Suppressor macrophage (primary cell): Measurements from ENCODE around the gene PRKAG2.
"Not testable (repeated sequence)": the region's sequence is repeated elsewhere in the genome, so short reads cannot be mapped to it uniquely, and the experiment has no call there.

Experiments
- DNase-seq, 4 experiments: peaks; one replicate each; pipeline ENCODE4 v3.0.0-alpha.2; 2020 to 2022

PRKAG2 gene

DNA sequence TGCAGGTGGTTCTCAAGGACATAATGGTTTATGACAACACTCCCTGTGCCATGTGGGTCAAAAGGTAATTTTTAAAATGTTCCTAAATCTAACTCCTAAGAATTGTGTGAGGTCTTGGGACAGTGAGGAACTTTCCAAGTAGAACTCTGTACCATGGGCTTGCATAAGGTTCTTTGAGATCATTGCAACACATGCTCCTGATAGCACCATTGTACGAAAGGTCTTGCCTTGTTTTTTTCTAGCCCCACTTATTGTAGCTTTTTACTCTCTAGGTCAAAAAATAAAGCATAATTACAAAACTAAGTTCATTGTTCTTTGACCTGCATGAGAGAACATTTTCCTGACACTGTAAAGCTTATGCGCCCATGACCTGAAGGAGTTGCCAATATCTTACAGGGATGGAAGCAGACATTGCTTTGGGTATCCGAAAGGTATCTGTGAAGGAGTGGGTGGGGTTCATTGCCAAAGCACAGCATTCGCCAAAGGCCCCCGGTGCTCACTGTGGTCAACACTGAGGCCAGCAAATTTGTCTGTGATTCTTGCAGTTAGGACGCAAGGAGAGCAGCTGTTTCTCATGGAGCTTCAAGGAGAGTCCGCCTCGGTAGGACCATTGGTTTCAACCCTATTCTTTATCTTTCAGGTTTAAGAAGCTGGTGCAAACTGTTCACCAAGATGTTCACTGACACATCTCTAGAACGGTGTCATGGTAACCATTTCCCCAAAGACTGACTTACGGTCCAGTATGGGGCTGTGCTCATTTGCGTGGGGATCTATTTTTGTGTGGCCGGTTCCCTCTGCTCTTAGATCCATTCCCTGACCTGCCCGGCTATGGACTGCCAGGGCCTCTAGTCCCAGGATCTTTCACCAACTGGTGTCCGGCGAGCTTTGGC lies 7.6 kb upstream of the PRKAG2 start:
- peak in 1 of 4 experiments; percentile 33 for DNase-seq

DNA sequence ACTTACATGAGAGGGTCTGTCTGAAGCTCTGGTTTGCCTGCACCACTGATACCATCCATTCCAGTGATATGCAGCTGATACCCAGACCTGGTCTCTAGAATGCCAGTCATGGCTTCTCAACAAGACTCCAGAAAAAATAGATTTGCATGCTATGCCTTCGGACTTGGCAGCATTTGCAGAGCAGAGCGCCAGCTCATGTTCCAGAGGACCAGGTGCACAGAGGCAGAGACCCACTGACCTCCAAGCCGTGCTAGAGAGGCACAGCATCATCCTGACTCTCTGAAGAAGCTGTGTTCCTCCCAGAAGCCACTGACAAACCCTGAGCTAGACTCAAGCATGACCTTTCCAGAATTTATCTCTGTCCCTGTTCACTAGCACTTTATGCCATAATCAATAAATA lies 6.9 kb upstream of the PRKAG2 start:
- no peak for DNase-seq

DNA sequence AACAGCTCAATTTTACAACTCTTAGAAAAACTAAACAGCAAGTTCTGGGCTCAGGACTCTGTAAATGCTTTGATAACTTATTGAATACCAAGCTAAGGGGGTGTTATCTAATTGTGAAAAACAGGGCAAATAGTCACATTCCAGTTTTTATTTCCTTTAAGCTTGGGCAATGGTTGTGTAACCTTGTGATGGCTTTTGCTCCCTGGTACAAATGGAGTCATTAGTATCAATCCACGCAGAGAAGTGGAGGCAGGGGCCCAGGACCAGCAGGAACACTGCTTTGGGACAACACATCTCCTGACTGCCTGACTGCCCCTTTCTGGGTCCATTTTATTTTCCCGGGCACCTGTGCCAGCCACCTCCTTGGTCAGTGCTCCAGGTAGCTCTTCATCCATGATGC lies 5.8 kb upstream of the PRKAG2 start:
- DNase-seq, result no peak

DNA sequence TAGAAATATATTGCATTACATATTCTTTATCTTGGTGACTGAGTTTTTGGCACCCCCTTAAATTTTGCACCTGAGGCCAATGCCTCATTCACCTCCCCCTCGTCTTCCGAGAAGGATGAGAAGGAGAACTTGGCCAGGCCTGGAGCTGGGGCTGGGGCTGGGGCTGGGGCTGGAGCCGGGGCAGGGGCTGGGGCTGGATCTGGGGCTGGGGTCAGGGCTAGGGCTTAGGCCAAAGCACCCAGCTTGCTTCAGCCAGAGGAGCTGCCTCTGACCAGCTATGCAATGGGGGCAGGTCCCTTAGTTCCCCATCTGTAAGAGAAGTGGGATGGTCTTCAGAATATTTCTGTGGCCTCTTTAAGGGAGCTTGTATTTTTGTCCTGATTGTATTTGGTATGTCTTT lies 3.8 kb upstream of the PRKAG2 start:
- DNase-seq, result no peak

DNA sequence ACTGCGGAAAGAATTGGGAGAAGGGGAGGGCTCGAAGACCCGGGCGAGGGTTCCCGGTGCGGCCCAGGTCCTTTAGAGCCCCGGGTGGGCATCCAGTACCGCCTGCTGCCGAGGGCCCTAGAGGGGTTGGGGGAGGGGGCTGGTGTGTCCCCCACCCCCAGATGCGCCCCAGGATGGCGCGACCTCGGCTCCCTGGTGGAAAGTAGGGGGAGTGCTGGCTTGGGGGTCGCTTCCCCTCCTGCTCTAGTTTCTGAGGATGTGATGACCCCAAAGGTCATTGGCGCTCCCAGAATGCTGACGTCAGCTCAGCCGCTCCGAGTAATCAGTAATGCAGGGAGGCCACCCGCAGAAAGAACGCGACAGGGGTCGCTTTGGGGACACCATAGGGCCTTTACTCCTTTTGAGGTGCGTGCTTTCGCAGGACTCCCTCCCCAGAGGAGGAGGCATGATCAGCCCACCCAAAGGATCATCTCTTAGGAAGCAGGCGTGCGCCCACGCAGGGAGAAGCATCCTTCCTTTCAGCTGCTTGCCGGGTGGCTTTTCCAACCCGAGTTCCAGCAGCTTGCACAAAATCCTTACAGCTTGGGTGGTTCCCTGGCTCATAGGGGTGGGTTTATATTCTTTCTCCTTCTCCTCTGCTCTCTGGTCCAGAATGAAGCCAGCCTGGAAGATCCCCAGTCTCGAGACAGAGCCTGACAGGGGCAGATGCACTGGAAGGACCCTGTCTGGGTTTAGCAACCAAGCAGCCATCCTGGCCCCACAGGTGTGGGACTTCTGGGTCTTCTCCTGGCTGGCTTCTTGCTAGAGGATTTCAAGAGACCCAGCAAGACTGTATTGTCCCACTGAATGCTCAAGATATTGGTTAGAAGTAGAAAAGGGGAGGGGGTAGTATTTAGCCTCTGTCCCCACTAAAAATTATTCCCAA lies 1.3 kb upstream of the PRKAG2 start:
- DNase-seq, result no peak

DNA sequence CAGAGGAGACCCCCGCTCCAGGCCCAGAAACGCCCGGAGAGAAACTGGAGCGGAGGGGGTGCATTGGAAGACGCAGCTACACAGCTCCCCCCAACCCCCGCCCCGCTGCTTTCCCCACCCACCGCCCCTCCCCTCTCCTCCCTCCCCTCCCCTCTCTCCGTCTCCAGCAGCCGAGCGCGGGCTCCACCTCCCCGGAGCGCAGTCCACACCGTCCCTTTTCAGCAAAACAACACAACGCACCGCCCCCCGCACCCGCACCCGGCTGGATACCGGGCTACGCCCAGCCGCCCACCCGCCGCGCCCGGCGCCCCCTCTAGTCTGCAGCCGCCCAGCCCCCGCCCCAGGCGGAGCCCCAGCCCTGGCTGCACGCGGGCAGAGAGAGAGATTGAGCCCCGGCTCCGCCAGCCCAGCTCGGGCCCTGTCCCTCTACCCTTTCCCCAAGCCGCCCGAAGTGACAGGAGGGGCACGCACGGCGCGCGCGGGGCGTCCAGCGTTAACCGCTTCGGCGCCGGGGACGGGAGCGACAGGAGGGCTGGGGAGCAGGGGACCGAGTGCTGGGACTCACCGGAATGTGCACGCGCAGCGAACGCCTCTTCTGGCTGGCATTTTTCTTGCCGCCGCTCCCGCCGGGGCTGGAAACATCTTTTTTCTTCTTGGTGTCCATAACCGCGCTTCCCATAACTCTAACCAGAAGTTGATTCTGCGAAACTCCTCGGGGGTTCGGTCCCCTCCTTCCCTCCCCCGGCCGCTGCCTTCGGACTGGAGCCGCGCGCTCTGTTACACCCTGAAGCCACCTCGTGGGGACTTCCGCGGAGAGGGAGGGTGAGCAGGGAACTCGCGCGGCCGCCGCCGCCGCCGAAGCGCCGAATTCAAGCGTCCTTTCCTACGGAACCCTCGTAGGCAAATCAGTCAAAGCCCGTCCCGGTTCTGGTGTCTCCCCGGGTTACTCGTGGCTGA lies 695 bp downstream of the PRKAG2 start:
- DNase-seq, result peak; percentile 73 to 91 (median 84)

DNA sequence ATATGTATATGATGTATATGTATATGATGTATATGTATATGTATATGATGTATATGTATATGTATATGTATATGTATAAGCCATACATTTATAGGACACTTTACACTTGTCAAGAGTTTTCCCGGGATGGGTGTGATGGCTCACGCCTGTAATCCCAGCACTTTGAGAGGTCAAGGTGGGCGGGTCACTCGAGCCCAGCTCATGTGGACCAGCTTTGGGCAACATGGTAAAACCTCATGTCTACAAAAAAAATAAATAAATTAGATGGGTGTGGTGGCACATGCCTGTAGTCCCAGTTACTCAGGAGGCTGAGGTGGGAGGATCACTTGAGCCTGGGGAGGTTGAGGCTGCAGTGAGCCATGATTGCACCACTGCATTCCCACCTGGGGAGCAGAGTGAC lies 2.4 kb downstream of the PRKAG2 start:
- not testable (repeated sequence) for DNase-seq

DNA sequence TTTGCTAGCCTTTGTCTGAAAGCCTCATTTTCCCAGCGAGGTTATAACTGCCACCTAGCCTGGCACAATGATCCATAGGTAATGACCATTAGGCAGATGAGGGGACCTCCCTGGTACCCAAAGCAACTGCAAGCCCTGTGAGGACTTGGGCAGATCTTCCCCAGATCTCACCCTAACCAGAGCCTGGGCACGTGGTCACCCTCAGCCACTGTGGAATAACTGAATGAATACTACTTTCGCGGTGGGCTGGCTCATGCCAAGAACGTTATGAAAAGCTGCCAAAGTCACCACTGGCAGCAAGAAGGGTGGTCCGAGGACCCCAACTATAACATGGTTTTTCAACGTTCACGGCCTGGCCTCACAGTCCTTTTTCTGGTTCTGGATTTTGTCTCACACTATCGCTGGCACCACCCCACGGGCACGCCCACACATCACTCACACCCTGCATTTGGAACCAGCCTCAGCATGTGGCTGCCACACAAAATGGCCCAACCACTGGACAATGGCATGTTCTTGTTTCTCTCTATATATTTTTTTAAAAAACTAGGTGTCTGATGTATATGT lies 3.4 kb downstream of the PRKAG2 start:
- DNase-seq, result no peak

DNA sequence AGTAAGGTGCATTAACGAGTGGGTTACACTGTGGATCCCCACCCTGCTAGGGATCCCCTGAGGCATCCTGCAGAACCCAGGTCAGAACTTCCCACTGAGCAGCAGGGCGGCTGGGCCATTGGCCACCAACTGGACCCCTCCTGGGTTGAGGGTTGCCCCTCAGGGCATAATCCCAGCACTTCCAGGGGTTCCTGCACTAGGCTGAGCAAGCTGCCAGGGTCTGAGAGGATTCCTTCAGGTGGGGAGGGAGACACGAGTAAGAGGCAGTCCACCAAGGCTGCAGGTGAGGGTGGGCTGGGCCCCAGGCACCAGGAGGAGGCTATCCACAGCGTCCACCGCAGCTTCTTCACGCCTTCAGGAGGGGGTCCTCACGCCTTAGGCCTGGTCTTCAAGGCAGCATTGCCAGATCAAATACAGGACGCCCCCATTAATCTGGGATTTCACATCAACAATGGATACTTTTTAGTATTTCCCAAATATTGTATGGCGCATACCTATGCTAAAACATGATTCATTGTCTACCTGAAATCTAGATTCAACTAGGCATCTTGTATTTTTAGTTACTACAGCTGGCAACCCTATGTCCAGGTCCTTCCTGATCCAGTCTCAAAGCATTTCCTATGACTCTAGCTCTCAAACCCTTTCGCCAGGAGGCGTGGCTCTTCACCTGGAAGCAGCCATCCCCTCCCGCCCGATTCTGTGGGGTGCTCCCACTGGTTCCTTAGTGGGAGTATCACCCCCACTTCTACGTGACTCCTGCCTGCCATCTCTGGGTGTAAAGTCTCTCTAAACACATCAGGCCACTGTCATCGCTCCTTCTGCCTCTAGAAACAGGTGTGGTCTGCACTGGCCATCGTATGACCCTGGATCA lies 4.1 kb downstream of the PRKAG2 start:
- no peak for DNase-seq

DNA sequence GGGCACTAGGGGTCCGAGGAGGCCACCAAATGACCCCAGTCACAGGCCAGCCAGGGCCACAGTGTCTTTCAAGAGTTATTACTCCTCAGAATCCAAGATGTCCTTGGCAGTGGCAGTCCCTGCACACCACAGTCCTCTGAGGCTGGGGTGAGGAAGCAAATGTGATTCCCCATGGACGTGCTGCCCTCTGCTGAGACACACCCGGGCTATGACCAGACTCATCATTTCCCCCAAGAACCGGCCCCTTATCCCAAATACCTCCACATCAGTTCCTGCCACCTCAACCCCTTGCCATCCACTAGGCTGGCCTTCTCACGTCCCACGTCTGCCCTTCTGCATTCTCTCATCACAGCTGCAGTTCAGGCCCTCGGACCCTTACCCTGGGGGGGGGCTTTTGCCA lies 5.0 kb downstream of the PRKAG2 start:
- peak; percentile 43 to 74 (median 64) for DNase-seq

DNA sequence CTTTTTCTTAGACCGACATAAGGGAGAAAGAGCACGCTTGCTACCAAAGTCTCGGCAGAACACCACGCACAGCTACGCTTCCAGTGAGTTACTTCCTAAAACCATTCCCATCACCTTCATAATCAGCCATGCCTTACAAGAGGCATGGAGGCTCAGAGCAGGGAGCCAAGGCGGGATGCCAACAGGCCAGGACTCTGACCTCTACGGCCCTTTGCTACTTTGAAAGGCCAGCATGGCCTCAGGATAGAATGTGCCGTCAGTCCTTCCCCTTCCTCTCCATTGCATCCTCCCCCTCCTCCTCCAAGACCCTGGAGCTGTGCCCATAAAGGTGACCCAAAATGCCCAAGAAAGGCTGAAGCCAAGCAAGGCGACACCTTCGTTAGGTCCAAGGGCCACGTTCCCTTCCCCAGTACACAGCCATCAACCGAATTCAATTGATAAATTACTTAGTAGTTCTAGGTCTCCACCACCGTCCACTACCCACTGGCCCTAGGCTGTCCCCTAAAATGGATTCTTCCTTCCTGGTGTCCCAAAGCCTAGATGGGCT lies 5.7 kb downstream of the PRKAG2 start:
- no peak for DNase-seq

DNA sequence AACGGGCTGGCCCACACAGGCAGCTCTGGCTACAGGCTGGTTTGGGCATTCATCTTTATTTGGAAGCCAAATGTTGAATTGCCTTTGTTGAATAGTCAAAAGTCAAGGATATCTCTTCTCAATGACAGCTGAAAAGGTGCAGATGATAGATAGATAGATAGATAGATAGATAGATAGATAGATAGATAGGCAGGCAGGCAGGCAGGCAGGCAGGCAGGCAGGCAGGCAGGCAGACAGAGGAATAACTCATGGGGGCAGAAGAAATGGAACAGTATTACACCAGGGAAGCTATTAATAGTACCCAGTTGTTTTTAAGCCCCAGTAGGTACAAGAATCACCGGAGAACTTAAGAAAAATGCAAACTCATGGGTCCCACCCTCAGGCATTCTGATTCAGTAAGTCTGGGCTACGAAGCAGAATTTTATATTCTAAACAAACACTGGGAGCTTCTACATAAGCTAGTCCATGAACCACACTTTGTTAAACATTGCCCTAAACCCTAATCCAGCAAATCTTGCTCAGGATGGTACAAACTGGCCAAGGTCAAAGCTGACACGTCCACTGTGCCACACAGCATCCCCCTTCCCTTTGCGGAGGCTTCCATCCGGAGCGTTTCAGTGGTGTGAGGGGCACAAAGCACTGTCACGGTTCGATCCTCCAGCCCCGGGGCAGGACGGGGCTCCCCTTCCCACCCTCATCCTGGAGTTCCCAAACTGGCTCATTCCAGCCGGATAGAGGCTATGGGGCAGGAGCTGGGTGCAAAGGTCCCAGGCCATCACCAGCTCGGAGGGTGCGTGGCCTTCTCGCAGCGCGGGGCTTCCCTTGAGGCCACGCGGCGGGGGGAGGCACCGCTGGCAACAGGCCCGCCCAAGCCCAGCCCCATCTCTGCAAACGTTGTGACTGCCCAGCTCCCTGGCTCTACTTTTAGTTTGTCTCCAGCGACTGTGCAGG lies 6.7 kb downstream of the PRKAG2 start:
- DNase-seq, result no peak

DNA sequence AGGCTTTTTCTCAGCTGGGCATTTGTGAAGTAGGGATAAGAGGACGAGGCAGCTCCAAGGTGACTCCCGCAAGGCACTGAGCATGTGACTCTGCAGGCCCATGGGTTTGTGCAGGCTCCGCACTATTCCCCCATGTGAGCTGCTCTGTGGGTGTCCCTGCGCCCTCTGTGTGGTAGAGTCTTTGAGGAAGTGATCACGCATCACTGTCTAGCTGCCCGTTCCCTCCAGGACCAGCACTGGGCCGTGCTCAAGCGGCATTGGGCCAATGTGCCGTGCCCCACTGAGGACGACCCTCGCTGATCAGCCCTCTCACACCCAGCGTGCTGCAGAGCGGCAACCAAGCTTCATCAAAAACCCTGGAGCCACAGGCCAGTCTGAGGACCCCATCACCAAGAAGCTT lies 7.5 kb downstream of the PRKAG2 start:
- DNase-seq, result peak; percentile 58 to 75 (median 68)

DNA sequence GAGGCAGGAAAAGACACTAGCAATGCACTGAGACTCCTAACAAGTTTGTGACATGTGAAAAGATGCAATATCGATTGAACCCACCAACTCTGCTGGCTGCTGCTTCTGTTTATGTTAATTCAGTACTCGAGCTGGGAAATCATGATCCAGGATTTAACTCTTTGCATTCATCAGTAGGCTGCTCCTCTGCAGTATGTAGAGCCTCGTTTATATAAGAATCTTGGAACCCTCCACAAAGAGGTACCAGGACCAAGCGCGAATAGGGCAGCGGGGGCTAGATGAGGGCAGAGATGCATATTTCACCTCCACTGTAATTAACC lies 7.8 kb downstream of the PRKAG2 start:
- no peak for DNase-seq

DNA sequence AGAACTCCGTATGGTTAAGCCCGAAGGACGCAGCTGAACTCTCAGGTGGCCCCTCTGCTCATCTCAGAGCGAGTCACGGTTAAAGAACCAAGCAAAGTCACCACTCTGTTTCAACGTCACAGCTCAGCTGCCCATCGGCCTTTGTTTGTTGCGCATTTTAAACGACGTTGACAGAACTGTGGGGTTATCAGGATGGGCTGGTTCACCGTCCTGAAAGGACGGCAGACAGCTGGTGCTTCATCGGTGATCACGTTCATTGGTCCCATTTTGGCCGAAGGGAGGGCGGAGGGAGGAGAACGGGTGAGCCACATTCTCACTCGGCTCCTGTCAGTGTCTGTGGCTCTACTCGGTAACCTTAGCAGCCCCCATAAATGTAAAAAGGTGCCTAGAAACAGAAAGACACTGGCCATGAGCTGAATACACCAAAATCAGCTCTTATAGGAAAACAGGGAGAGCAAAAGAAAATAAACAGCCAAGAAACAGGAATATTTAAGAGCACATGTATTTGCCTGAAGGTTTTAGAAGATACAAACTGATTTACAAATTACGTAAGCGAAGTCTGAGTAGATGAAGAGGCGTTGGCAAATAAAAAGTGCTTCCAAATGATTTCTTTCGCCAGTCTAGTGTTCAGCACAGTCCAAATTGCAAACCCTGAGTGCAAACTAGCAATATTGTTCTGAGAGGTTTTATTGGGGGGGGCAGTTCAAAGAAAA lies 8.4 kb downstream of the PRKAG2 start:
- no peak for DNase-seq

DNA sequence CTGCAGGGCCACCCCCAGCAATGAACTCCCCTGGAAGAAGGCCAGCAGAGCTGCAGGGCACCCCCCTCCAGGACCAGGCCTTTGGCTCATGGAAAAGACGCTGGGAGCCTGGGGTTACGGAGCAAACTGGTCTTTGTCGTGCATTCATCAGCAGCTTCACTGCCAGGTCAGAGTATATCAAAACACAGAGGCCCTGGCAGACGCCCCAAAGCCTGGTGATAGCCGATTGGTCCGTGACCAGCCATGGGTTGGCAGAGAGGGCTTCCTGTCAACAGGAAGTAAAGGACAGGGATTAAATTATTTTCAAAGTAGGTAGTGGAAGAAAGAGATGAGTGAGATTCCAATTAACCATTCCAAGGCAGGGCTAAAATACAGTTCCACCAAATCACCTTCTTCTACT lies 9.0 kb downstream of the PRKAG2 start:
- DNase-seq, result no peak

DNA sequence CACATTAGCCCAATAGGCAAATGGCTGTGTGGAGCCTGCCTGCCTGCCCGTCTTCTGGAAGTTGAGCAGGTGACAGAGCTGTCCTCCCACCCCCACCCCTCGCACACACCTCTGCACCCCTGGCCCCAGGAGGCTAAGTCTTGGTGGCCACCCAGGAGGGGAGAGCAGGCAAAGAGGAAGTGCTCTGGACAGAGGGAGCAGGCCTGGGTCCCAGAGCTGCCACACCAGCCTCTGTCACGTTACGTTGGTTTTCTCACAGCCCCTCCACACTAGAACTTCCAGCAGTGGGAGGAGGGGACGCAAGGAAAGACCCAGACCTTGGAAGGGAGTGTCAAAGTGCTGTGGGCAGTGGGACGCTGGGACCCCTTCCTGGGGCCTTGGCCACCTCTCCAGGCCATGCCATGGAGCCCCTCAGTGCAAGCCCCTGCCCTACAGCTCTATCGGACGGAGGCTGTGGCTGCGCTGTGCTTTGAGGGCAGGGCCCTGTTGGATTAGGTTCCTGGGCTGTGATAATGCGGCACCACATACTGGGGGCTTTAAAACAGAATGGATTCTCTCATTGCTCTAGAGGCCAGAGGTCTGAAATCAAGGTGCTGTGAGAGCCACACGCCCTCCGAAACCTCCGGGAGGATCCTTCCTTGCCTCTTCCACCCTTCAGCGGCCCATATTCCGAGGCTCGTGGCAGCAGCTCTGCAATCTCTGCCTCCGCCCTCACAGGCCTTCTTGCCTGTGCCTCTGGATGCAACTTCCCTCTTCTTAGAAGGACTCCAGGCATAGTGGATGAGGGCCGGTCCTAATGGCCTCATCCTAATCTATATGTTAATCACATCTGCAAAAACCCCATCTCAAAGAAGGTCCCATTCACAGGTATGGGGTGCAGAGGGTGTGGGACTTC lies 9.9 kb downstream of the PRKAG2 start:
- DNase-seq, result peak in 3 of 4 experiments; percentile 47 to 66 (median 62)

DNA sequence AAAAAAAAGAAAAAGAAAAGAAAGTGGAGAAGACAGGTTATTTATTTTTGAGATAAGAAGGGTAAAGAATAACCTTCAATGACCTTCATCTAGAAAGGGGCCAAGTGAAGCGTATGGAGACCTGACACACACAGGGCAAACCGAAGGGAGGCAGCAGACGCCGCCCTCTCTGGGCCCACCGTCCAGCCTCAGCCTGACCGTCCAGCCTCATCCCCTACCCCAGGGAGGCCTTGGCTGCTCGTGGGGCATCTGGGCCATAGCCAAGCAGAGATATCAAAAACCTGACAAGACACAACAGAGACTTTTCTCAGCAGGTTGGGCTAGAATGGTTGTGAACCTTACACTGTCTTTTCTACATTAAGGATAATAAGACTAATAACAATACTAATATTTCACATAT lies 10.9 kb downstream of the PRKAG2 start:
- no peak for DNase-seq
